DMS79 treated with DMSO at 0.1 percent for 48 hours (cell line): ENCODE measurements around the gene IL6R.

Source experiments
- DNase-seq: peaks from one replicate; lab custom pipeline; 2025; lab: John Stamatoyannopoulos, UW

The IL6R gene

DNA sequence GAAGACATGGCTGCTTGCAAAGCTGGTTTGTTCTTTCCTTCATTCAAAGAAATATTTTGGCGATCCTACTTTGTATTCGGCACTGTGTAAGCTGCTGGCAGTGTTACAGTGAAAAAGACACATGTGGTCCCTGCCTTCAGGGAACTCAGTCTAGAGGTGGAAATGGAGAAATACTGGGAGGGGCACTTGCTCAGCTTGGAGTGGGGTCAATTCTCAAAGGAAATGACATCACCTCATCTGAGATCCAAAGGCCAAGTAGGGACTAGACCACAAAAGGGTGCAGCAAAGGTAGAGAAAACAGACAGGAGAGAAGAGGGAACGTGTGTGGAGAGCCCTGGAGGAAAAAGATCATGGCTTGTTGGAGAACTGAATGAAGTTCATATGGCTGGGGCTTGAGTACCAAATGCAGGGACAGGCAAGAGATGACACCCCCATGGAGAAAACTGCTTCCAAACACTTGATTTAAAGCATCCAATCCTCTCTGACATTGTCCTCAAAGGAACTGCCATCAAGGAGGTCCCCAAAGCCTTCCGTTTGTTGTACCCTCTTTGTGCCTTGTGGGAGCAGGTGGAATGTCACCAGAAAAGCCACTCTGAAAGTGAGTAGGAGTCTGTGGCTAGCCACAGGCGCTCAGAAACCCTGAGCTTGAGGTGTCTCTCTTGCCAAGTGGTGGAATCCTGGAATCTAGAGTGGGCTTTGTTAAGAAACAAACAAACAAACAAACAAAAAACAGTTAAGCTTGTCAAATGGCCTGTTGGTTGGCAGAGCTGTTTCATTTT lies 48.6 kb downstream of the IL6R start:
- DNase-seq = peak; percentile 7

GRCh38 chr1:154454386-154455120 lies 49.4 kb downstream of the IL6R start:
- DNase-seq = peak; percentile 30

GRCh38 chr1:154456631-154457030 lies 51.5 kb downstream of the IL6R start:
- DNase-seq = no peak

GRCh38 chr1:154459080-154459479 lies 53.9 kb downstream of the IL6R start:
- no peak for DNase-seq

DNA sequence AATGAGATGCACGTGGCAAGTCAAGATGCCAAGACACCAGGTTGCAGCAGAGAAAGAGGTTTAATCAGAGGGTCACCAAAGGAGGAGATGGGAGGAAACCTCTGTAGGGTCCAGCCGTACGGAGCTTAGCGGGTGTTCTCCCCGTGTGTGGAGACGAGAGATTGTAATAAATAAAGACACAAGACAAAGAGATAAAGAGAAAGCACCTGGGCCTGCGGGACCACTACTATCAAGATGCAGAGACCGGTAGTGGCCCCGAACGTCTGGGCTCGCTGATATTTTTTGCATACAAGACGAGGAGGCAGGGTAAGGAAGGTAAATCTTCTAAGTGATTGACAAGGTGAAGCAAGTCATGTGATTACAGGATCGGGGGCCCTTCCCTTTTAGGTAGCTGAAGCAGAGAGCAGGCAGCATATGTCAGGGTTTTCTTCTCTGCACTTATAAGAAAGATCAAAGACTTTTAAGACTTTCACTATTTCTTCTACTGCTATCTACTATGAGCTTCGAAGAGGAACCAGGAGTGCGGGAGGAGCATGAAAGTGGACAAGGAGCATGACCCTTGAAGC lies 55.6 kb downstream of the IL6R start:
- DNase-seq = no peak

GRCh38 chr1:154463512-154463990 lies 58.4 kb downstream of the IL6R start:
- DNase-seq = no peak

- no peak for DNase-seq
Observed at GRCh38 chr1:154465621-154466195, 60.6 kb downstream of the IL6R start.

GRCh38 chr1:154466206-154466605 lies 61.1 kb downstream of the IL6R start:
- DNase-seq = no peak

GRCh38 chr1:154466921-154467417 lies 61.8 kb downstream of the IL6R start:
- no peak for DNase-seq

- no peak for DNase-seq
Observed at GRCh38 chr1:154467434-154468102, 62.4 kb downstream of the IL6R start.

DNA sequence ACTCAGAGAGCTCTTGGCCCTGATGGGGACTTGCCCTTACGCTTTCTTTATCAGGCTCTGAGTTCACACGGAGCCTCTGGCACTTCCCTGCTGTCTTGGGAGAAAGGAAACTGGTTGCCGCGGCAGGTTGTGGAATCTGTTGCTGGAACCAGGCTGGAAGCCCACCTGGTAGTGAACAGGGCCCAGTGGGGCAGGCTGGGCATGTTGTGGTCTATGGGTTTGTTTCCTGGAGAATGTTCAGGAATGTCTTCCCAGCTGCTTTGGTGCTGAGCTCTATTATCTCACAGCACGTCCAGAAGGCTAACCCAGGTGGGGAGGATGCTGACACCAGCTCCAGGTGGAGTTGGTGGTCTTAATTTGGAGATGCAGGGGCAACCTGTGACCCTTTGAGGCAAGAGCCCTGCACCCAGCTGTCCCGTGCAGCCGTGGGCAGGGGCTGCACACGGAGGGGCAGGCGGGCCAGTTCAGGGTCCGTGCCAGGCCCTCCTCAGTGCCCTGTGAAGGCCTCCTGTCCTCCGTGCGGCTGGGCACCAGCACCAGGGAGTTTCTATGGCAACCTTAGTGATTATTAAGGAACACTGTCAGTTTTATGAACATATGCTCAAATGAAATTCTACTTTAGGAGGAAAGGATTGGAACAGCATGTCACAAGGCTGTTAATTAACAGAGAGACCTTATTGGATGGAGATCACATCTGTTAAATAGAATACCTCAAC lies 63.5 kb downstream of the IL6R start:
- DNase-seq = no peak

GRCh38 chr1:154469844-154470560 lies 64.9 kb downstream of the IL6R start:
- DNase-seq = no peak

- no peak for DNase-seq
Observed at GRCh38 chr1:154471304-154471703, 66.2 kb downstream of the IL6R start.

DNA sequence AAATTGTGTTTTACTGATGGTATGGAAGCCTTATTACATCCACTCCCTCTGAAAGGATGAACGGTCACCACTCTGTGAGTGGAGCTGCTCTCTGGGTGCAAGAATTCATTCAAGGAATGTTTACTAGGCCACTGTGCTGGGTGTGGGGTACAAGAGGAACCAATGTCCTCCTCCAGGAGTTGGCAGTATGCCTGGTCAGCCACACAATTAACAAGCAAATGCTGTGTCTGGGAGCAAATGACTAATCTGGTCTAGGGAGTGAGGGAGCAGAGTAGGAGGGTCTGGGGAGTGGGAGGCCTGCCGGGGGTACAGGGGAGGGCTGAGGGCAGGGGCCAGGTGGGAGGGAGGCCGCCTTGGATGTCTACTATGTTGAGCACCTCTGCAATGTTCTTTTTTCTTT lies 69.7 kb downstream of the IL6R start:
- no peak for DNase-seq

- DNase-seq = no peak
Observed at GRCh38 chr1:154476791-154477190, 71.6 kb downstream of the IL6R start.

- DNase-seq = no peak
Observed at GRCh38 chr1:154478013-154478412, 72.9 kb downstream of the IL6R start.

- no peak for DNase-seq
Observed at GRCh38 chr1:154478639-154479038, 73.5 kb downstream of the IL6R start.

DNA sequence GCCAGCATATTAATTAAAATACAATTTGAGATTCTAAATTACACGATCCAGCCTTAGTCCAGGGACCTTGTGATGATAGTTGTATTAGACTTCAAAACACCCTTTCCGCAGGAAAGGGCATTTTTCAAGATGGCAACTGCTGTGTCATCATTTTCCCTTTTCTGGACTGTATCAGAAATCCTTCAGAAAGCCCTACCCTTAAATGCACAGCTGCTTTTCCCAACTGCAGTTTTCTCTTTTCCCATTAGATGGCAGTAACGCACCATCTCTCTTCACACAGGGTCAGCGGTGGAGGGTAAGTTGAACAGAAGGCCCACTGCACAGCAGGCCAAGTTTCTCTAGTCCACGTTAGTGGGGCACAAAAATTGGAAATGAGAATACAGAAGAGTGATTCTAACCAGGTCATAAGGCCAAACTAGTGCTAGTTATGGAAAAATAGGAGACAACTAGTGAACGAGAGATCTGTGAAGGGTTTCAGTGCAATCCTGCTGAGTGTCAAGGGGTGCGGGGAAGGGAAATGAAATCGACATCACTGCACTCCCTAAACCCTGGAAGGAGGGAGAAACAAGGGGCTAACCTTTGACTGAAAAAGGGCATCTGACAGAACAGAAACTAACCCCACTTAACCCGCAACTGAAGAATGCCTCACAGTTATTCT lies 74.8 kb downstream of the IL6R start:
- peak; percentile 70 for DNase-seq

DNA sequence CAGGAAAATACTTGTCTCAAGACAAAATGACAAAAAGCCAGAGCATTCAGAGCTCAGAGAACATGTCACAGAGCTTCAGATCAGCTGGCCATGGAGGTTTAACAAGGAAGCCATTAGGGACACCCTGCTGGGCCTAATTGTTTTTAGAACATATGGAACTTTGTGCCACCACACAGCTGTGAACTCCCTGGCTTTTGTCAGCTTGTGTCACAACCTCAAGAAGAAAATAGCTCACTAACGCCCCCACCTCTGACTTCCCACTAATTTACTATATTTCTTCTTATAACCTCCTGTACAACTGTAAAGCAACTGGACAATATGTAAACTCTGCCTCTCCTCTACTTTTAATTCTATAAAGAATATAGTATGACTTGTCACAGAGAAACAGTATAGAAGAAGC lies 75.9 kb downstream of the IL6R start:
- no peak for DNase-seq
